Mucosa of gallbladder (tissue), 1 donor: ENCODE measurements around the gene BZW2. TPM values are rescaled to one million over a fixed set of nuclear protein-coding genes. Genes with fewer than 3 reads are reported as not detected.
"Not testable (repeated sequence)": the region's sequence is repeated elsewhere in the genome, so short reads cannot be mapped to it uniquely, and the experiment has no call there.

Experiments used
- DNase-seq: peaks from one replicate; pipeline ENCODE4 v3.0.0-alpha.2; 2020; ENCODE audit warnings: low spot score
- total RNA-seq: library from RNA; stranded (reverse); gene quantifications from one replicate; pipeline ENCODE4 v1.2.1, GENCODE V29; 2021
- donor health status: DM: no; HTN: no; CAD: no.

BZW2 gene
- total RNA-seq, 1 donor from 2014 or later: 24.2 TPM

DNA sequence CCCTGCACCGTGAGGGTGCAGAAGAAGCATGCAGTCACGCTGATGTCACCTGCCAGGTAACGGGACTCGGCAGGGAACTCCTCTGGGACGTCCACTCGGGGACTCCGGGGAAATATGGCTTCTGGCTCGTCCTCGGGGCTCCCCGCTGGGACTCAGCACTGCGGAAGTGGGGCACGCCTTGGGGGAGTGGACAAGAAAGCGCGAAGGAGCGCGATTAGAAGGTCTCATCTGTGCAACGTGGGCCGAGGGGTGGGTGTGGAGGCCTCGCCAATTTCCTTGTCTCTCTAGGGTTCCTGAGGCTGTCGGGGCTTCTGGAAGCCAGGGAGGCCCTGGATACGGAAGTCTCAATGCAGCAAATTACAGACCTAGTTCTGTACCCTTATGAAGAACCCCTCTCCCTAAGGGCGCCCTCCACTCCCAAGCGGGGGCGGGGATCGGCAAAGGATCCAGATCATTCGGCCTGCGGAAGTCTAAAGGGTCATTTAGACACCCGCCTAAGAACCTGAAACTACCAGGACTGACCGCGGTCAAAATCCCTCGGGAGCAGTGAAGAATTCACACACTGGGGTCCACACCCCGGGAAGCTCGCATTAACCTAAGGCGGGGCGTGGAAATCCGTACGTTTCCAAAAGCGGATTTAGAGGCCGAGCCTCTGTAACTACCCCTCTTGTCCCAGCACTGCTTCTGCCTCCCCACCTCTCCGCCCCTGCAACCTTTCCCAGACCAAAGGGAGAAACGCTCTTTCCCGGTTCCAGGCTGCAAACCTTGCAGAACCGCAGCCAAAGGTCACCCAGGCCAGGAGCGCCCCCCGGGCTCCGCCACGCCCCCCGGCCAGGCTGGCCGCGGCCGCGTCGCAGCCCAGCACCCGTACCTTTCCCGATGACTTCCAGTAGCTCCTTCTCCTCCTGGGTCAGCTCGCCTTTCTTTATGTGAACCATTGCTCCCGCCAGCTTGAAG lies 1.1 kb upstream of the BZW2 start:
- DNase-seq: peak; percentile 46

- DNase-seq: no peak
These were observed 591 bp downstream of the BZW2 start for GRCh38 chr7:16646472-16647072.

DNA sequence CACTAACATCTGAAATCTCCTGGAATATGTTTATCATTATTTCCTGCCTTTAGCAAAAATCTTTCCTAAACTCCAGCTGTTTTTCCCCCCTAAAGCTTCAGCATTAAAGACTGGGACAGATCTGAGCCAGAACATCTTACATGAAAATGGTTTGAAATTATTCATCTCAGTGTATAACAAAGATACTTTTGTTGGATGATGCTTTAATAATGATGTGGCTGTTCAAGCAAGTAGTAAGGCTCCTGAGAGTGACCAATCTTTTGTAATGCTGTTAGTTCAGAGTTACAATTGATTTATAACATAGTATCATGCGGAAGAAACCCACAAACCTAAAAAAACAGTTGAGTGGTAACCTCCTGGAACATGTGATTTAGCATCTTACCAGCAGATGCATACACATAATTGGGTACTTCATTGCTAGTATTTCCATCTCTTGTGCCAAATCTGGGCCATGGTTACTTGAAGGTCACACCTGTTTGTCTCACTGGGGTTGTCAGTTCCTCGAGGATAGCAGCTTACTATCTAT lies 1.5 kb downstream of the BZW2 start:
- DNase-seq: no peak

DNA sequence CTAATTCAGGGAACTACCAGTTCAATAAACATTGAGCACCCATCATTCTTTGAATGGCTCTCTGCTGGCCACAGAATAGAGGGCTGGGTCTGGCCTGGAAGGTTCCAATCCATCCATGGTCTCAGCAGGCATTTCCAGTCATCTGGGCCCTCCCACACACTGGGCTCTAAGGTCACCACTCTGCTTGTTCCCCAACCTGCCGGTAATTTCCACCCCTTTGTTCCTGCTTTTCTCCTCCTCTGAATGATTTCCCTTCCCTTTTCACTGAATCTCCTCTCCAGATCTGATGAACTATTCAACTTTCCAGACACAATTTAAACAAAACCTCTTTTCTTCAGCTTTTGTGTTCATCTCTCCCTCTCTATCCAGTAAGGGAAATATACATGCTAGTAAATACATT lies 2.6 kb downstream of the BZW2 start:
- DNase-seq: no peak

DNA sequence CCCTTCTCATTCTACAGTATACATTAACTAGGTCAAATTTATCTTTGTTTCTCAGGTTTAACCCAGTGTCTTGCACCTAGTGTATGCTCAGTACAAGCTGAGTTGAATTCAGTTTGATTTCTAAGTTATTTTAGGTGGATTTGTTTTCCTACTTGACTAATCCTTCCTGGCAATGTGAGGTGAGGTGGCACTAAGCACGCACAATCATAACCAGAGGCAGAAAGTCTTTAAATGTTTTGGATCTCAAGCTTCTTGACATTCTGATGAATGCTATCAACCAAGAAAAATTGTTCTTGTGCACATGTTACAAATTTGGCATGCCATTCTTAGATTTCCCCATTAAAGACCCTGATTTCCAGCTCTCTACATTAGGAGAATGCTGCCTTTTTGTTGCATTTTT lies 3.2 kb downstream of the BZW2 start:
- DNase-seq: no peak

GRCh38 chr7:16650266-16650665 lies 4.3 kb downstream of the BZW2 start:
- DNase-seq: no peak

GRCh38 chr7:16651396-16652239 lies 5.6 kb downstream of the BZW2 start:
- no peak for DNase-seq

DNA sequence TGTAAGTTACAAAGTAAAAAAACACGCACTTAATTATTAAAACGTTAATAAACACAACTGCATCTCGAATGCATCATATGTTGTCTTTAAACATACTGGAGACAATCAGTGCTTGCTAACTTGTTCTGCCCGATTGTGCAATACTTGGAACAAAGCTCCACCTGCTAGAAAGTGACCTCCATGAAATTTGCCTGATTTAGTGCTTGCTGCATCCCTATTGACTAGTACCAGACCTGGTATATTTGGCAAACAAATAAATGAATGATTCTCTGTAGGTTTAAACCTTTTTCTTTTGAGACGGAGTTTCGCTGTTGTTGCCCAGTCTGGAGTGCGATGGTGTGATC lies 6.2 kb downstream of the BZW2 start:
- no peak for DNase-seq

DNA sequence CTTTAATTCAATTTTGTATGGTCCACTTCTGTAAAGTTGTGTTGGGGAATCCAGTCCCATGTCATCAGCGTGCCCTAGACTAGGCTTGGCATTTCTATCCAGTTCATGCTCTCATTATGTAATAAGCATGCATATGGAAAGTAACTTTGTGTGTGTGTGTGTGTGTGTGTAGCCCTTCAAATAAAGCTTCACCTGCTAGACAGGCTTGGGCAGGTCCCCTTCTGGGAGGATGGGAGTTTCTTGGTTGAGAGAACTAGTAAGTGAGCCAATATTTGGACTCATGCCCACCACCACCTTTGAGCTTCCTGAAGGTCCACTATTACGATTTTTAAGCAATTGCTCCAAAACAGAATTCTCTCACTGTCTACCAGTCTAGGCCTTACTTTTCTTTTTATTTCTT lies 6.9 kb downstream of the BZW2 start:
- DNase-seq: peak; percentile 38

- DNase-seq: no peak
These were observed 9.4 kb downstream of the BZW2 start for GRCh38 chr7:16655394-16655793.

- no peak for DNase-seq
These were observed 10.2 kb downstream of the BZW2 start for GRCh38 chr7:16656141-16656540.

DNA sequence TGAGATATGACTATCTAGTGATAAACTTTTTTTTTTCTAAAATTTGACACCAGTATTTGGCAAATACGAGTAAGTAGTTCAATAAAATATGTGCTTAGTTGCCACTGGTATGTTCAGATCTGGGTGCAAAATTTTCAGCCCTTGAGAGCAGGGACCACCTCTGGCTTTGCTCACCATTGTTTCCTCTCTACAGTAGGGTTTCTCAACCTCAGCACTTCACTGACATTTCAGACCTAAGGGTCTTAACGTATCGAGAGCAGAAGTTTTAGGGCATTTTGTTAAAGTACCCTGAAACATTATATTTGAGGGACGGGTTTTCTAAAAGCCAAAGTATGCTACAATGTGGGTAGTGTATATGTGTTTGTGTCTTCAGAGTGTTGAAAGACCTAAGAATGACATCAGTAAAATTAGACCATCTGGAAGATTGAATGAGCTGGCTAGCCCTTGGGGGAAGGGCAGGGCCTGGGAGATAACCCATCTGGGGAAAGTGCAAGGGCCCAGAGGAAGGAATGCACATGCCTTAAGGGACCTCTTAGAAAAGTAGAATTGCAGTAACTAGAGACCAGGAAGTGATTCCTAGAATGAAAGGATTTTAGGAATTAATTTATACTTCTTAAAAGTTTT lies 11.8 kb downstream of the BZW2 start:
- no peak for DNase-seq

DNA sequence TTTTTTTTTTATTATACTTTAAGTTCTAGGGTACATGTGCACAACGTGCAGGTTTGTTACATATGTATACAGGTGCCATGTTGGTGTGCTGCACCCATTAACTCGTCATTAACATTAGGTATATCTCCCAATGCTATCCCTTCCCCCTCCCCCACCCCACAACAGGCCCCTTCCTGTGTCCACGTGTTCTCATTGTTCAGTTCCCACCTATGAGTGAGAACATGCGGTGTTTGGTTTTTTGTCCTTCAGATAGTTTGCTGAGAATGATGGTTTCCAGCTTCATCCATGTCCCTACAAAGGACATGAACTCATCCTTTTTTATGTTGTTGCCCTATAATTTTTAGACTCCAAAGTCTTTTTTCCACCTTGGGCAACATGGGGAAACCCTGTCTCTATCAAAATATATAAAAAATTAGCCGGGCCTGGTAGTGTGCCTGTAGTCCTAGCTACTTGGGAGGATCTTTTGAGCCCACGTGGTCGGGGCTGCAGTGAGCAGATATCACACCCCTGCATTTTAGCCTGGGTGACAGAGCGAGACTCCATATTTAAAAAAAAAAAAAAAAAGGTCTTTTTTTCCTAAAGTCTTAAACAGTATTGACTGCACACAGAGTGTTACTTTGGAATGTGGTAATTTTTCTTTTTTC lies 14.0 kb downstream of the BZW2 start:
- DNase-seq: not testable (repeated sequence)

DNA sequence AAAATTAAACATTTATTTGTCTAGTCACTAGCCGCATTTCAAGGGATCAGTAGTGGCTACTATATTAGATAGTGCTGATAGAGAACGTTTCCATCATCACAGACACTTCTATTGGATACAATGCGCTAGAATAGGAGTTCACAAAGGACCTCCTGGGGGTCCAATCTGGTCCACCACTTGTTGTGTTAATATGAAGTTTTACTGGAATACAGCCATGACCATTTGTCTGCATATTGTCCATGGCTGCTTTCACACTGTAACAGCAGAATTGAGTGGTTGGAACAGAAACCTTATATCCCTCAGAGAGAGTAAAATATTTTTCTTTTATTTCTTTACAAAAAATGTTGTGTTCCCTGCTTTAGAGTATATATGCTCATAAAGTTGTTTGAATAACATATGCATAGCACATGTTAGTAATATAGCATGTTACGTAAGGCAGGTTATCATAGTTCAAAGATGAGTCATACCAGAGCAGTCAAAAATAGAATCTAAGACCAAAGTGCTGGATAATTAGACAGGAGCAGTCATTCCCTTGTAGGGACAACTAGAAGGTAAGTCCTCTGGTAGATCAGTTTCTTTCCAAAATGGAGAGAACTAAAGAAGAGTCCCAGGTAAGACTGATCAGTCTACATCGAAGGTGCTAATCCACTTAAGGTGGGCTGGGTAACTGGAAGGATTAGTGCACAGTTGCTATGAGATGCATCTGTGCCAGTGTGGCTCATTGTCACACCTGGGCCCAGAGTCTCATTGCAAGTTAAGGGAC lies 14.9 kb downstream of the BZW2 start:
- no peak for DNase-seq

DNA sequence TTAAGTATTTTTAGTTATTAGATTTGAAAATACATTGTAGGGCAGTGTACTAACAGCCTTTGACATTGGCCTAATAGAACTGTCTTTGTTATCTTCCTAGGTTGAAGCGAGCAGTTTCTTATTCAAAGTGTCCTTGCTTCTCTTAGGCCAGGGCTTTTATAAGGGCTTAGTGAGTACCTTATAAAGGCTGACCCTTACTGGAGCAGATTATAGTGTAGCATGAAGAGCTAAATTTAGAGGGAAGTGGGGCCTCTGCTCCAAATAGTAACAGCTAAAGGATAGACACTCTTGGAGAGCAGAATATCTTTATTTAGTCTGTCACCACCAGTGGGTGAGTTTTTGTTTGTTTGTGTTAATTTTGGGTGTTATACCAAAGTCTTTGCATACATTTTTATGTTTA lies 15.9 kb downstream of the BZW2 start:
- DNase-seq: no peak

DNA sequence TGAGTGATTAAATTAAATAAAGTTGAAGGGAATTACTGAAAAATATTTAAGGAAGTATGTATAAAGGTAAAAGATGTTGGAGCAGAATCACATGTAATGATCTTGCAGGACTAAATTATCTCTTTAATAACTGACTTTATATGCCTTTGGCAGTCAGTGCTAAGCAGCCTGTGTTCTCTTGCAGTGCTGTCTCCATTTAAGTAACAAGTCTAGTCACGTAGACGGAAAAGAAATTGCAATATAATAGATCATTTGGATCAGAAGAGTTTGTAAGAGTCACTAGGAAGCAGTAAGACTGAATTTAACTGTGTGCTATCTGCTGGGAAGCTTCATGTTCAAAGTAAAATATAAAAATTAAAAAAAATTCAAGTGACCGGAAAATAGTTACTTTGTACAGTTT lies 21.4 kb downstream of the BZW2 start:
- DNase-seq: no peak

DNA sequence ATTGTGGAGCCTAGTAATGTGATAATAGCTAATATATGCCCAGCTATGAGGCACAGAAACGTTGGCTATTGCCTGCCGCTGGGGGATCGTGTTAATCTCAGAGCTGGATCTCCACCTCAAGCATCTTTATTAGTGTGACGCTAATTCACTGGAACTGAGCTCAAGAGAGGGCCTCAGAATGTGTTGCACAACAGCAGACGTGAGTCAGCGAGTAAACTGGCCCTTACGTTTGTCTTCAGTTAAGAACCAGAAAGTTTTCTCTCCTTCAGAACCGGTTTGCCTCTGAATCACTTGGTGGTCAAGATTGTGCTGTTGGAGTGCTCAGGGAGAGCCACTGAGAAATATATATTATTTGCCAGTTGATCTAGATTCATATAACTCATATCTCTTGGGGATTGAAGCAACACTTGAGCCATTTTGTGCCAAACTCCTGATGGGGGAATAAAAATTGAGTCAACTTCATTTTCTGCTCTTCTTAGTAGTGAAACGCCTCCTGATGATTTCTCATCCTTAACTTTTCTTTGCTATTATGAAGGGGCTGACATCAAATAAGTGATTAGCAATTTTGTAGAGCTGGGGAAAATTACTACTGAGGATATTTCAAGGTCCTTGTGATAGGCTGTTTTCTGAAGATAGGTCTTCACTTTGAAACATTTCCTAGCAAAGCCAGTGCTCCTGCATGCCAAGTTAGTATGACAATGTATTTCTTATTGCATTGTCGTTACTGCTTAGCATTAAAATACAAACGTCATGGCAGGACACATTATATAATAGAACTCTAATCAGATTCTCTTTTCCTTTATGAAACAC lies 22.3 kb downstream of the BZW2 start:
- peak; percentile 37 for DNase-seq

GRCh38 chr7:16668978-16669377 lies 23.0 kb downstream of the BZW2 start:
- no peak for DNase-seq

- DNase-seq: no peak
These were observed 23.6 kb downstream of the BZW2 start for GRCh38 chr7:16669581-16669980.

GRCh38 chr7:16670021-16670420 lies 24.0 kb downstream of the BZW2 start:
- DNase-seq: no peak
